Liver (tissue), 9 donors: Measurements from ENCODE around the gene ERBB4. TPM values are rescaled to one million over a fixed set of nuclear protein-coding genes. Genes with fewer than 3 reads are reported as not detected.

ENCODE experiments used
- DNase-seq: peaks from one replicate; pipeline ENCODE4 v3.0.0-alpha.2; 2017; ENCODE audit warnings: low spot score
- H3K27ac ChIP-seq, 2 donors: one replicate each; pipeline ENCODE4 v1.7.0; 2013; ENCODE audit warnings: inconsistent platforms in 2 of 2, low read length in 2 of 2, control low read depth in 1 of 2, low read depth in 1 of 2, mild to moderate bottlenecking in 1 of 2
- H3K27me3 ChIP-seq, 4 donors: one replicate each; pipeline versions ENCODE4 v1.6.1 to v1.7.0; 2013; ENCODE audit warnings: low read length in 3 of 4, inconsistent platforms in 1 of 4, mild to moderate bottlenecking in 1 of 4, moderate library complexity in 1 of 4; ENCODE audit not compliant: control insufficient read depth in 4 of 4, insufficient read depth in 4 of 4
- H3K36me3 ChIP-seq, 4 donors: one replicate each; pipeline versions ENCODE4 v1.6.1 to v1.7.0; 2013; ENCODE audit warnings: low read length in 3 of 4, mild to moderate bottlenecking in 3 of 4, low read depth in 1 of 4, moderate library complexity in 1 of 4; ENCODE audit not compliant: control insufficient read depth in 4 of 4, insufficient read depth in 3 of 4
- H3K4me1 ChIP-seq, 4 donors: one replicate each; pipeline versions ENCODE4 v1.6.1 to v1.7.0; 2013; ENCODE audit warnings: low read length in 3 of 4, mild to moderate bottlenecking in 3 of 4, moderate library complexity in 1 of 4; ENCODE audit not compliant: control insufficient read depth in 4 of 4, insufficient read depth in 4 of 4
- H3K4me3 ChIP-seq, 3 donors: one replicate each; pipeline versions ENCODE4 v1.6.1 to v1.7.0; 2013; ENCODE audit warnings: low read length in 3 of 3, control low read depth in 1 of 3, low read depth in 1 of 3, mild to moderate bottlenecking in 1 of 3
- H3K9ac ChIP-seq, 2 donors: one replicate each; pipeline ENCODE4 v1.7.0; 2013; ENCODE audit warnings: low read length in 2 of 2, mild to moderate bottlenecking in 2 of 2, moderate library complexity in 2 of 2, control low read depth in 1 of 2, low read depth in 1 of 2
- H3K9me3 ChIP-seq, 4 donors: one replicate each; pipeline versions ENCODE4 v1.6.1 to v1.7.0; 2013; ENCODE audit warnings: low read length in 3 of 4; ENCODE audit not compliant: control insufficient read depth in 4 of 4
- ATF3 ChIP-seq: IDR thresholded peaks from 2 replicates; pipeline ENCODE4 v1.6.1; 2016; ENCODE audit warnings: antibody characterized with exemption
- CTCF ChIP-seq: fragments of 150-350 bp; IDR thresholded peaks from 2 replicates; pipeline ENCODE4 v1.5.1; 2017; ENCODE audit warnings: improper control_type of control experiment, low read depth, low read length; ENCODE audit not compliant: missing input control
- EGR1 ChIP-seq, 2 donors: IDR thresholded peaks; 2 replicates each; pipeline ENCODE4 v1.6.1; 2016 to 2018; ENCODE audit warnings: antibody characterized with exemption in 2 of 2, low read depth in 2 of 2
- FOXA1 ChIP-seq: IDR thresholded peaks from 2 replicates; pipeline ENCODE4 v1.6.1; 2016; ENCODE audit warnings: antibody characterized with exemption
- FOXA2 ChIP-seq: IDR thresholded peaks from 2 replicates; pipeline ENCODE4 v1.6.1; 2016; ENCODE audit warnings: antibody characterized with exemption
- GABPA ChIP-seq, 2 donors: IDR thresholded peaks in 1 of 2; conservative IDR thresholded peaks in 1 of 2; 2 replicates each; pipeline ENCODE4 v1.6.1; 2016; ENCODE audit warnings: antibody characterized with exemption in 2 of 2, mild to moderate bottlenecking in 1 of 2, moderate library complexity in 1 of 2
- HNF4A ChIP-seq, 2 donors: conservative IDR thresholded peaks; 2 replicates each; pipeline ENCODE4 v1.6.1; 2016; ENCODE audit warnings: antibody characterized with exemption in 2 of 2, mild to moderate bottlenecking in 2 of 2
- HNF4G ChIP-seq: IDR thresholded peaks from 2 replicates; pipeline ENCODE4 v1.6.1; 2016; ENCODE audit warnings: antibody characterized with exemption
- JUND ChIP-seq, 2 donors: IDR thresholded peaks; 2 replicates each; pipeline ENCODE4 v1.6.1; 2016; ENCODE audit warnings: antibody characterized with exemption in 2 of 2
- MAX ChIP-seq: IDR thresholded peaks from 2 replicates; pipeline ENCODE4 v1.6.1; 2016; ENCODE audit warnings: antibody characterized with exemption
- NR2F2 ChIP-seq: IDR thresholded peaks from 2 replicates; pipeline ENCODE4 v1.6.1; 2016; ENCODE audit warnings: antibody characterized with exemption
- RAD21 ChIP-seq, 2 donors: IDR thresholded peaks; 2 replicates each; pipeline ENCODE4 v1.6.1; 2016; ENCODE audit warnings: antibody characterized with exemption in 2 of 2, mild to moderate bottlenecking in 2 of 2
- REST ChIP-seq: IDR thresholded peaks from 2 replicates; pipeline ENCODE4 v1.6.1; 2016; ENCODE audit warnings: antibody characterized with exemption, mild to moderate bottlenecking
- RXRA ChIP-seq, 2 donors: IDR thresholded peaks; 2 replicates each; pipeline ENCODE4 v1.6.1; 2017 to 2018; ENCODE audit warnings: antibody characterized with exemption in 2 of 2, mild to moderate bottlenecking in 1 of 2
- SP1 ChIP-seq: IDR thresholded peaks from 2 replicates; pipeline ENCODE4 v1.6.1; 2018; ENCODE audit warnings: antibody characterized with exemption, mild to moderate bottlenecking
- TAF1 ChIP-seq: conservative IDR thresholded peaks from 2 replicates; pipeline ENCODE4 v1.6.1; 2016; ENCODE audit warnings: antibody characterized with exemption, mild to moderate bottlenecking
- YY1 ChIP-seq: IDR thresholded peaks from 2 replicates; pipeline ENCODE4 v1.6.1; 2016; ENCODE audit warnings: antibody characterized with exemption, mild to moderate bottlenecking
- ZBTB33 ChIP-seq: IDR thresholded peaks from 2 replicates; pipeline ENCODE4 v1.6.1; 2016; ENCODE audit warnings: antibody characterized with exemption
- WGBS: extraction: QIAGEN DNeasy Blood & Tissue Kit; methylation state at CpG from one replicate; pipeline ENCODE4 v1.1.7; 2013; 5-methylcytosine and 5-hydroxymethylcytosine counted together
- polyA plus RNA-seq, 2 donors: library from polyadenylated mRNA; stranded (reverse) in 1 of 2; unstranded in 1 of 2; fragments of 200-250 nt in 1 of 2; fragments of >200 nt in 1 of 2; fragmentation: Nextera tagmentation in 1 of 2; extraction: Ambion mirVana in 1 of 2; gene quantifications; one replicate each; pipeline versions ENCODE4 v1.2.1 to v1.2.3, GENCODE V29; 2013 to 2015
- total RNA-seq, 2 donors: library from RNA; depleted of rRNA; stranded (reverse); fragments of >200 nt; gene quantifications; one replicate each; pipeline ENCODE4 v1.2.3, GENCODE V29; 2014
- donor health status: healthy.
- donor health status: healthy.
- donor health status: healthy.
- donor health status: healthy.
- donor health status: healthy.

ERBB4 gene
- total and polyA plus RNA-seq, 4 donors: 0.03 to 0.42 TPM; not detected in 2

GRCh38 chr2:211439011-211439410, 1099.6 kb downstream of the ERBB4 start:
- peaks cover 0 to 2% (median under 1%) of the 10 kb centered on the region in 4 donors for H3K27me3 ChIP-seq
- TF ChIP-seq MAX (no peak), TAF1 (no peak), FOXA2 (no peak), SP1 (no peak), REST (no peak), HNF4A (conservative IDR thresholded peaks at IDR 0.05) (no peak), ZBTB33 (no peak), RAD21 (IDR thresholded peaks at IDR 0.05) (no peak), HNF4G (no peak), FOXA1 (no peak), RXRA (IDR thresholded peaks at IDR 0.05) (no peak), NR2F2 (no peak), GABPA (IDR thresholded peaks at IDR 0.05 in 1 of 2, conservative IDR thresholded peaks at IDR 0.05 in 1 of 2) (no peak), EGR1 (IDR thresholded peaks at IDR 0.05; ENCODE audit: low read depth in 2 of 2) (no peak), YY1 (no peak)

GRCh38 chr2:211437396-211437795, 1101.2 kb downstream of the ERBB4 start:
- Histone ChIP-seq H3K9ac (no peak overlapping the region), H3K4me3 (no peak overlapping the region), H3K27me3 (peaks cover 0 to 2% (median under 1%) of the 10 kb centered on the region in 4 donors), H3K36me3 (no peaks in the 10 kb centered on the region), H3K27ac (no peak overlapping the region), H3K4me1 (no peaks in the 10 kb centered on the region), H3K9me3 (no peaks in the 10 kb centered on the region)
- 70% methylated on average over 5 of the region's 5 CpGs for WGBS
- no peak for DNase-seq
- TF ChIP-seq ATF3 (no peak), JUND (IDR thresholded peaks at IDR 0.05) (no peak), ZBTB33 (no peak), SP1 (no peak), FOXA1 (no peak), RXRA (IDR thresholded peaks at IDR 0.05) (no peak), CTCF (no peak), EGR1 (IDR thresholded peaks at IDR 0.05; ENCODE audit: low read depth in 2 of 2) (no peak), GABPA (IDR thresholded peaks at IDR 0.05 in 1 of 2, conservative IDR thresholded peaks at IDR 0.05 in 1 of 2) (no peak), MAX (no peak), TAF1 (no peak), FOXA2 (no peak), YY1 (no peak), REST (no peak), HNF4A (conservative IDR thresholded peaks at IDR 0.05) (no peak)

More at GRCh38 chr2:211439011-211439410, 1099.6 kb downstream of the ERBB4 start:
- H3K4me3 ChIP-seq: no peak overlapping the region
- WGBS: 51% methylated on average over 2 of the region's 2 CpGs
- no peaks in the 10 kb centered on the region for H3K9me3 ChIP-seq
- no peaks in the 10 kb centered on the region for H3K4me1 ChIP-seq
- no peak overlapping the region for H3K9ac ChIP-seq
- no peak overlapping the region for H3K27ac ChIP-seq
- no peak for DNase-seq
- no peaks in the 10 kb centered on the region for H3K36me3 ChIP-seq
